NCI-H82 (cell line): ENCODE data around the gene CFAP299.
"Not testable (repeated sequence)": the region's sequence is repeated elsewhere in the genome, so short reads cannot be mapped to it uniquely, and the experiment has no call there.

Source experiments
- DNase-seq: peaks from one replicate; lab custom pipeline; 2025; lab: John Stamatoyannopoulos, UW

CFAP299 gene

GRCh38 chr4:80730158-80730557, 394.6 kb downstream of the CFAP299 start:
- no peak for DNase-seq

- peak; percentile 82 for DNase-seq
Observed at GRCh38 chr4:80731436-80731835, 395.9 kb downstream of the CFAP299 start.

DNA sequence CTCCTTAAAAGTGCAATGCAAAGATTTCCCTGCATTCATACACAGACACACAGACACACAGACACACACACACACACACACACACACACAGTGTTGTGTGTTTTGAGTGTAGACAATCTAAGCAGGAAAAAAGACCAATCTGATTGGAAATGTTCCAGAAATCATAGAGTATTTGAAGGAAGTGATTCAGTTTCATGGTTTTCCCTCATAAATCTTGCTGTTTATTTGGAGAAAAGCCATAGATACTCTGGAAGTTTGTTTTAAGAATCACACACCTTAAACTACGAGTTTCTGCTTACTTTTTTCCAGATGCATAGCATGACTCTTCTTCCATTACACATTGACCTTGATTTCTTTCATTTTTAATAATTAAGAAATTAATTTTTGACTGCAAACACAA, 396.5 kb downstream of the CFAP299 start:
- DNase-seq, result no peak

DNA sequence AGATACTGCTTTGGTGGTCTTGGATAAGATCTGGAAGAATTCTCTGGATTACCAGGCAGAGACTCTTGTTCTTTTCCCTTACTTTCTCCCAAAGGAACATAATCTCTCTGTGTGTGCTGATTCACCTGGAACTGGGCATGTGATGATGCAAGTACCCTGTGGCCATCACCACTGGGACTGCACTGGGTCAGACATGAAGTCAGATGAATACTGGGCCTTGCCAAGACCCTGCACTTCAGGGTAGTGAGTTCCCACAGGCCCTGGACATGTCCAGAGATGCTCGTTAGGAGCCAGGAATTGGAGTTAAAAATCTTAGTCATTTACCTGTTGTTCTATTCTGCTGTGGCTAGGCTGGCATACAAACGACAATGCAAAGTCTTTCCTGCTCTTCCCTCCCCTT, 404.8 kb downstream of the CFAP299 start:
- no peak for DNase-seq

DNA sequence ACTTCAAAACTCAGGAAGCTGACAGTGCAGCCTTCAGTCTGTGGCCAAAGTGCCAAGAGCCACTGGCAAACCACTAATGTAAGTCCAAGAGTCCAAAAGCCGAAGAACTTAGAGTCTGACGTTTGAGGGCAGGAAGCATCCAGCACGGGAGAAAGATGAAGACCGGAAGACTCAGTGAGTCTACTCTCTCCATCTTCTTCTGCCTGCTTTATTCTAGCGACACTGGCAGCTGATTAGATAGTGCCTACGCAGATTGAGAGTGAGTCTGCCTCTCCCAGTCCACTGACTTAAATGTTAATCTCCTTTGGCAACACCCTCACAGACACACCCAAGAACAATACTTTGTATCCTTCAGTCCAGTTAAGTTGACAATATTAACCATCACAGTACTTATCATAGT, 414.0 kb downstream of the CFAP299 start:
- DNase-seq, result peak; percentile 36

- no peak for DNase-seq
Observed at GRCh38 chr4:80751200-80751599, 415.7 kb downstream of the CFAP299 start.

DNA sequence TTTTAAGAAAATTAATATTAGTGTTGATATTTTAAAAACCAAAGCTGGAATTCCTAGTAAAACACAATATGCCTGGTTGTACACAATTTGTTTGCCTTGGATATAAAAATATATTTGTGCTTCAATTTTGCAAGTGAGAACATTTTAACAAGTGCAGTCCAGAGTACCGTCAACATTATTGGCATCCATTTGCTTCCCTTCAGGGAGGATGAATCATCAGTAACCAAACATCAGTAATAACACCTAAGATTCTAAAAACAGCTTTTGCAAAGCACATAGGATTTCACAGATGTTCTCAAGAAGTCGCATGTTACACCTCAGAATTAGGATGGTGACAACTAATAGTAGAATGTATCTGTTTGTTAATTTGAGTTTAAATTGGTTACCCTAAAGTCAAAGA, 432.4 kb downstream of the CFAP299 start:
- no peak for DNase-seq

- DNase-seq, result no peak
Observed at GRCh38 chr4:80776168-80776567, 440.6 kb downstream of the CFAP299 start.

DNA sequence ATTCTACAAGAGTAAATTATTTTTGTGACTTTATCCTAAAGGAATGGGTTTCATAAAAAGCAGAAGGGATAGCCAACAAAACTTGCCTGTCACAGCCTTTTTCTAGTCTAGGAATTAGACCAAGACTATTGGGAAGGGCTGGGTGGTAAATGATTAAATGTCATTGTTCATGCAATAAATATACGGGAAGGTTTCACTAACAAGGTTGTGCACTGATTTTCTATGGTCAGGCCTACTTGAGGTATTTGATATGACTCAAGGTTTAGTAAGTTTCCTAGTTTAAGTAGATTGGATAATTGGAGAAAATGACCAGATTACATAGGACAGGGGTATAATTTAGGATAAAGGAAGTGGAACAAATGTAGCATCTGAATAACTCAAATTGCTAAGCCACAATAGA, 445.9 kb downstream of the CFAP299 start:
- no peak for DNase-seq

DNA sequence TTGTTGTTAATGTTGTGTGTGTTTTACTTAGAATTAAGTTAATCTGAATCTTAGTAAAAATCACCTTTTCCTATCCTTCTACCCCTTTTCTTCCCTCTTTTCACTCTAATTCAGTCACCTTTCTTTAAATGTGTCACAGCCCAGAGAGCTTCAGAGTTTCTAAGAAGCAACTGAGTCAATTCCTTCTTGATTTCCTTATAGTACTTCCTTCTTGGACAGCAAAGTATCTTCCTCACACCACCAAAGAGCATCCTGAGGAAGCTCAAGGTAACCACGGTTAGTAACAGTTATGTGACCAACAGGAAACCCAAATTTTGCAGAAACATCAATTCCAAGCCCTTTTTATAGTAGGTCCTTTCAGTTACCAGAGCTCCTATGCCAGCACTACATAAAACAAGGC, 451.8 kb downstream of the CFAP299 start:
- no peak for DNase-seq

GRCh38 chr4:80788798-80789197, 453.3 kb downstream of the CFAP299 start:
- peak; percentile 35 for DNase-seq

DNA sequence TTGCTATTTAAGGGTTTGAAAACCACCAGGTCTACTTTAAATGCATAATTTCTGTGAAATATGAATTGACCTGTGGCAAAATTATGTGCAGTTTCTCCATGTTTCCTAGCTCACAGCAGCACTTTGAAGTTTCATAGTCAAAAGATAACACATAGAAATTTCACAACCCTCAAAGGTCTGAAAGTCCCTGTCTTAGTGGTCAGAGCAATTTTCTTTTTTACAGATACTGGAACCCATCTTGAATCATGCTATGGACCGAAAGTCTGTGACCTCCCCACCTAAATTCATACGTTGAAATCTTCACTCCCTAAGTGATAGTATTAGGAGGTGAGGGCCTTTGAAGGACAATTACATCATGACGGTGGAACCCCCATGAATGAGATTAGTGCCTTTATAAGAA, 454.6 kb downstream of the CFAP299 start:
- DNase-seq, result no peak

DNA sequence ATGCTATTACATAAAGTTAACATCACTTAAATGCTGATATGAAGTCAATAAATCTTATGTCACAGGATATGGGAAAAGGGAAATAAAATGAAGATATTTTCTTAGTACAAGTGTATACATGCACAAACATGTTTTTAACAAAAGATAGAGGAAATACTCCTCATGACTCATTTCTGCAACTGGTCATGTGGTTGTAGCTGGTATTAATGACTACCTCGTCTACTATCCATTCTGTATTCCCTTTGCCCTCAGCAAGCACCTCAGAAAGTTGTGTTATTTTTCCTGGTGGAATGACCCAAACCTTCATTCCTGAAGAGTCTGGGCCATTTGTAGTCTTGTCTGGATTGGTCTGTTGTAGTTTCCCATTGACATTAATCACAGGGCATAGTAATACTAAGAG, 458.1 kb downstream of the CFAP299 start:
- not testable (repeated sequence) for DNase-seq

- DNase-seq, result no peak
Observed at GRCh38 chr4:80798082-80798481, 462.6 kb downstream of the CFAP299 start.

- not testable (repeated sequence) for DNase-seq
Observed at GRCh38 chr4:80800719-80801118, 465.2 kb downstream of the CFAP299 start.

DNA sequence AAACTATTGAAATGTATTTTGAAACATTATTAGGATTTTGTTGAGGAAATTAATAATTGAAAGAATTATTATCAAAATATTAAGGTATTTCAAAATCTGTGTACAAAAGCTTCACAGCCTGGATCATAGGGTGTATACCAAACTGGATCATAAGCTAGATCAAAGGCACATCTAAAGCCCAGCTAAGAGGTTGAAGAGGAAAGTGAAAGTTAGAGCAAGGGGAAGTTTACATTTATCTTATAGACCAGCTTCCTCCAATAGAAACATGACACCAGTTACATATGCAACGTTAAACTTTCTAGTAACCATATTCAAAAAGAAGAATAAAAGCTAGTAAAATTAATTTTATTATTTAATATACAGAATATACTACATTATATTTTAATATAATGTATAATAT, 467.8 kb downstream of the CFAP299 start:
- no peak for DNase-seq

DNA sequence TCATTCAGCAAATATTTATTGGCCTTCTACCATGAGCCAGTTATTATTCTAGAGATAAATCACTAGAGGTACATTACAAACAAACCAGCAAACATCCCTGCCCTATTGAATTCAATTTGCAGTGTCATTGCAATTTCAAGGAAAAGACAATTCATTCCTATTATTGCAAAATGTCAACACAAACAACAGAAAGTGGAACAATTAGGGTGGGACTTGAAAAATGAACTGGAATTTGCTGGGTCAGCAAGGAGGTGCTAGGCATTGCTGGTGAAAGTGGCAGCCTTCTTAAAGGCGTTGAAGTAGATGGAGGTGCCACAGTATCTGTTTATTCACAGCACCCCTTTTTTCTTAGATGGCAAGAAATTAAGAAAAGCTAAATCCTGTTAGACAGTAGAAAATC, 470.9 kb downstream of the CFAP299 start:
- DNase-seq, result no peak

DNA sequence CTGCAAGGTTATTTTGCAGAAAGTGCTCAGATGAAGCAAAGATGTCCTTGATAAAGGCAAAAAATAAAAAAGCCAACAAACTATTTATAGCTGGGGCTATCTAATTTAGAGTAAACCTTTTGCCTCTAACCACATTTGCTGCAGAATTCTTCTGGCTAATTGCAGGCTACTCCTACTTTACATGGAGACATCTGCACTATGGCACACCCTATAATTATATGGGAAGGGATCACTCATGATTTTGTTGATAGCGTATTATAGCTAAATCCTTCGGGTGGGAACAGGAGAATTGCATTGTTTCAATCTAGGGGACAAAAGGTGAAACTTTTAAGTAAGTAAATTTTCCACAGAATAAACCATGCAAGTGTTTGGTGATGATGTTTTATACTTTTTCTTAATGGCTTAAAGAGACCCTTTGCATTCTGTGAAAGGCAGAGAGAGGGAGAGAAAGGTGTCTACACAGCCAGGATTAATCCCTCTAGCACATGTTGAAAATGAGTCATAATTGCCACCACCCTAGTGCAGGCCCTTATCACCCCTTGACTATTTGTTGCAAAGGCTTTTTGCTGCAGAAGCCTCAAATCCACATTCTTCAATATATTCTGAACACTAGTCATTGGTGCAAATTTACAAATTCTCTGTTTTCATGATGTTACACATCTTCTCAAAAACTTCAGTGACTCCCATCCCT, 473.7 kb downstream of the CFAP299 start:
- no peak for DNase-seq

DNA sequence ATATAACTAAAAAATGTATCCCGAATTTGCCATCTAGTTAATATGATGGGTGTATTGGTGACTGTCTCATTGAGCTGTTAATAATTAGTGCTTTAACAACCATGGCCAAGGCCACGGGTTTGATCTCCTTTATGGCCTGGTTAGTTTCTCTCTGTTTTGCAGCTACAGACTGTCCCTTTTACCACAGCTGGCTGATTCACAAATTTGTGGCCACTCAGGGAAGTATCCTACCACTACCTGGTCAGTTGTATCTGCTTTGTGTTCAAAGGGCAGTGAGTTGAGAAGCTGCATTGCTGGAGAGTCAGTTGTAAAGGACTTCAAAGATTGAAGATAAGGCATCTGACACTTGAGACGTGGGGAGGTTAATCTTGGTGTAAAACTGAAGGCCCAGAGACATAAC, 475.9 kb downstream of the CFAP299 start:
- no peak for DNase-seq

GRCh38 chr4:80812145-80812544, 476.6 kb downstream of the CFAP299 start:
- no peak for DNase-seq

GRCh38 chr4:80814266-80814665, 478.7 kb downstream of the CFAP299 start:
- no peak for DNase-seq

DNA sequence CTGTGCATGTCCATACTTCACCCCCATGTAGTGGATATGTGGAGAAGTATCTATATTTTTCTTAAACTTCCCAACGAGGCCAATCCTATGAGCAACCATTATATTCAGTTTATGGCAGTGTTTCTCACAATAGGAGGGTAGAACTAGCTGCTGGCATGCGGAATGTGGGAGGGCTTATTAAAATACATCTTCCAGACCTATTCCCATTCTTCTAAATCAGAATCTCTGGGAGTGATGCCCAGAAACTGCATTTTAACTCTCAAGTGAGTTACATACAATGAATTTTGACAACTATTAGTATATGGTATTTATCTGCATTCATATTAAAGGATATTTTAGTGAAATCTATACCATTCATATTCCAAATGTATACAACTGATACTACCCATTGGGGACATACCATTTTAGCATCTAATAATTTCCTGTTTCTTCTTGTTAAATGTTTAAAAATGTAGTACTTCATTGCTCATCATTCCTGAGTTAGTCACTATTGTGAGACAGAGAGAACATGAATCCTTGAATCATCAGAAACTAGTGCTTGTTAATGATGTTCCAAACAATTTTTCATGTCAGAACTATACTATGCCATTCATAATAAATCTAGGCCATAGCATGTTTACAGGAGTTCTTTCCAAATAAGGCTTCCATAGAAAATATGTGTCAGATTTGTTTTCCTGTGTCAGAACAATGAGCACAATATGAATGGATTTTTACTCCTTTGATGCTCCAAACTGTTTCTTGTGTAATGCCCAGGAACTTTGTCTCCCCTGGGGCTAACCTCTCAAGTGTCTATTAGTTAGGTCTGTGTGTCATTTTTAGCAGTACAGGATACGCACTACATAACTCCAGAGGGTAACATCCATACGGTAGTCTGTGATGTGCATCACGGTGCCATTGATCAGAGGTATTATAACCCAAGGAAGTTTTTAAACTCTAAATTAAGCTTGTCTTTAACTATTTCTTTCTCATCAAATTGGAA, 496.1 kb downstream of the CFAP299 start:
- DNase-seq, result no peak

- DNase-seq, result no peak
Observed at GRCh38 chr4:80839281-80839680, 503.8 kb downstream of the CFAP299 start.
